HepG2 (cell line): ENCODE results near the gene SYTL2. TPM values are rescaled to one million over a fixed set of nuclear protein-coding genes. Genes with fewer than 3 reads are reported as not detected.

Source experiments
- ATAC-seq: fragments of 200-7000 bp; cut with Tn5 transposase; 3 replicates; pipeline ENCODE4 v1.9.1; 2020; ENCODE audit warnings: mild to moderate bottlenecking, moderate library complexity
- BruUV-seq: library from RNA; stranded (reverse); fragments of 400-500 nt; replicated peaks from 2 replicates; lab custom pipeline; 2021; lab: Mats Ljungman, UMichigan
- CTCF ChIA-PET: fragments of 300-600 bp; formaldehyde crosslinking; extraction: SDS; loops from one replicate; lab custom pipeline; 2021; ENCODE audit warnings: low total read pairs, inconsistent platforms, low intra/inter-chr PET ratio; lab: Yijun Ruan, JAX
- POLR2A ChIA-PET: fragments of 350-600 bp; sonication (Branson Sonifier 250); formaldehyde crosslinking; loops from one replicate; lab custom pipeline; 2020; ENCODE audit warnings: antibody characterized with exemption, inconsistent platforms; lab: Yijun Ruan, JAX
- DNase-seq: peaks from one replicate; pipeline ENCODE4 v3.0.0-alpha.2; 2015; ENCODE audit warnings: low spot score
- FAIRE-seq: peaks from 3 replicates; lab custom pipeline; 2011; peaks lifted over from hg19 to GRCh38; lab: Jason Lieb, UNC
- H2AFZ ChIP-seq: one replicate; pipeline ENCODE4 v1.6.1; 2011; ENCODE audit warnings: low read length, inconsistent platforms
- H3K27ac ChIP-seq: fragments of 300-600 bp; 3 replicates; pipeline ENCODE4 v1.8.0; 2011; ENCODE audit warnings: mixed run types, mild to moderate bottlenecking, mixed read lengths, low read length, inconsistent platforms; ENCODE audit not compliant: insufficient read depth; ENCODE audit errors: extremely low read length
- H3K27me3 ChIP-seq, 2 experiments: fragments of 200-600 bp in 1 of 2; 2 replicates in 1 of 2; 3 replicates in 1 of 2; pipeline versions ENCODE4 v1.6.0 to v1.8.0; 2011; ENCODE audit warnings: low read length in 2 of 2, mild to moderate bottlenecking in 2 of 2, moderate library complexity in 2 of 2, inconsistent platforms in 1 of 2; ENCODE audit not compliant: insufficient read depth in 2 of 2, control insufficient read depth in 1 of 2
- H3K36me3 ChIP-seq, 2 experiments: fragments of 200-600 bp in 1 of 2; replicated peaks in 1 of 2; 2 replicates in 1 of 2; 3 replicates in 1 of 2; pipeline versions ENCODE4 v1.5.1 to v1.8.0; 2011; ENCODE audit warnings: low read length in 2 of 2, inconsistent platforms in 1 of 2; ENCODE audit not compliant: insufficient read depth in 2 of 2, control insufficient read depth in 1 of 2
- H3K4me1 ChIP-seq: 2 replicates; pipeline ENCODE4 v1.5.1; 2012; ENCODE audit warnings: low read length, inconsistent platforms; ENCODE audit not compliant: insufficient read depth
- H3K4me2 ChIP-seq: 2 replicates; pipeline ENCODE4 v1.6.0; 2011; ENCODE audit warnings: low read depth, low read length, inconsistent platforms
- H3K4me3 ChIP-seq, 3 experiments: fragments of 200-600 bp in 1 of 3; sonication (generic), shearing (Covaris generic) in 1 of 3; replicated peaks in 1 of 3; 2 replicates each; pipeline ENCODE4 v1.5.1; 2011 to 2016; ENCODE audit warnings: low read length in 3 of 3, inconsistent platforms in 2 of 3, low read depth in 2 of 3, mild to moderate bottlenecking in 2 of 3, control low read depth in 1 of 3, mixed read lengths in 1 of 3; ENCODE audit not compliant: insufficient read depth in 1 of 3
- H3K79me2 ChIP-seq: one replicate; pipeline ENCODE4 v1.6.1; 2011; ENCODE audit warnings: low read length, inconsistent platforms; ENCODE audit not compliant: insufficient read depth
- H3K9ac ChIP-seq: 2 replicates; pipeline ENCODE4 v1.6.0; 2011; ENCODE audit warnings: mild to moderate bottlenecking, low read depth, low read length, inconsistent platforms; ENCODE audit not compliant: insufficient read depth
- H3K9me3 ChIP-seq: 2 replicates; pipeline ENCODE4 v1.5.1; 2012; ENCODE audit warnings: mild to moderate bottlenecking, low read length
- H4K20me1 ChIP-seq: 2 replicates; pipeline ENCODE4 v1.6.0; 2011; ENCODE audit warnings: inconsistent platforms, mild to moderate bottlenecking, low read length, moderate library complexity; ENCODE audit not compliant: insufficient read depth
- BCLAF1 ChIP-seq: fragments of 450-650 bp; IDR thresholded peaks from 2 replicates; pipeline ENCODE4 v1.6.1; 2017; ENCODE audit warnings: mild to moderate bottlenecking
- DR1 ChIP-seq: sonication (generic); formaldehyde crosslinking; IDR thresholded peaks from 2 replicates; pipeline ENCODE4 v1.8.0; 2021; ENCODE audit warnings: mild to moderate bottlenecking, missing genetic modification reagents, inconsistent platforms
- GATAD1 ChIP-seq: IDR thresholded peaks from 2 replicates; pipeline ENCODE4 v1.6.1; 2016; ENCODE audit warnings: missing genetic modification reagents, missing compliant biosample characterization
- GATAD2A ChIP-seq: IDR thresholded peaks from 2 replicates; pipeline ENCODE4 v1.6.1; 2016
- GZF1 ChIP-seq: sonication (generic); formaldehyde crosslinking; IDR thresholded peaks from 2 replicates; pipeline ENCODE4 v1.5.1; 2020; ENCODE audit warnings: mild to moderate bottlenecking, missing genetic modification reagents
- IKZF1 ChIP-seq: fragments of 450-650 bp; IDR thresholded peaks from 2 replicates; pipeline ENCODE4 v1.7.1; 2016
- KLF15 ChIP-seq: sonication (generic); formaldehyde crosslinking; IDR thresholded peaks from 2 replicates; pipeline ENCODE4 v1.8.1; 2023; ENCODE audit warnings: borderline replicate concordance, mild to moderate bottlenecking, inconsistent platforms, missing genetic modification reagents, mixed read lengths
- ZBTB42 ChIP-seq: sonication (generic); formaldehyde crosslinking; IDR thresholded peaks from 2 replicates; pipeline ENCODE4 v1.5.0; 2020; ENCODE audit warnings: mild to moderate bottlenecking, missing genetic modification reagents
- ZNF160 ChIP-seq: sonication (generic); formaldehyde crosslinking; IDR thresholded peaks from 2 replicates; pipeline ENCODE4 v1.8.0; 2022; ENCODE audit warnings: mild to moderate bottlenecking, inconsistent platforms, missing genetic modification reagents
- ZNF33A ChIP-seq: sonication (generic); formaldehyde crosslinking; IDR thresholded peaks from 2 replicates; pipeline ENCODE4 v1.5.1; 2020; ENCODE audit warnings: missing genetic modification reagents, mild to moderate bottlenecking, moderate library complexity, borderline replicate concordance
- ZNF512 ChIP-seq: sonication (generic); formaldehyde crosslinking; IDR thresholded peaks from 2 replicates; pipeline ENCODE4 v1.4.0; 2020; ENCODE audit warnings: mild to moderate bottlenecking, missing genetic modification reagents
- ZNF772 ChIP-seq: sonication (generic); formaldehyde crosslinking; IDR thresholded peaks from 2 replicates; pipeline ENCODE4 v1.5.0; 2020; ENCODE audit warnings: mild to moderate bottlenecking, missing genetic modification reagents
- WGBS: methylation state at CpG from one replicate; pipeline ENCODE4 v1.1.6; 2017; ENCODE audit warnings: low lambda C conversion rate; 5-methylcytosine and 5-hydroxymethylcytosine counted together
- in situ Hi-C: cut with HindIII; loops from 2 replicates; pipeline ENCODE4 v1.10.0; 2017; ENCODE audit warnings: low pct_unique_long_range_greater_than_20kb; ENCODE audit not compliant: extremely low pct_ligation_motif_present
- intact Hi-C: fragments of 100-400 bp; cut with micrococcal nuclease; formaldehyde crosslinking; loops from one replicate; pipeline ENCODE4 v1.10.0; 2022; ENCODE audit not compliant: unreplicated experiment
- polyA plus RNA-seq, 8 experiments: library from polyadenylated mRNA; depleted of rRNA in 3 of 8; stranded (reverse) in 7 of 8; unstranded in 1 of 8; fragments of >200 nt; fragmentation: Illumina TruSeq in 4 of 8; extraction: Trizol in 4 of 8; gene quantifications; 2 replicates each; pipeline versions ENCODE4 v1.2.1 to v1.2.3, GENCODE V29; 2011 to 2016; ENCODE audit warnings: low read depth in 4 of 8, missing spikeins in 1 of 8, mixed read lengths in 1 of 8; ENCODE audit not compliant: insufficient read depth in 1 of 8
- total RNA-seq, 5 experiments: library from RNA; depleted of rRNA; stranded (reverse); fragments of >200 nt; fragmentation: Illumina TruSeq; extraction: Trizol; gene quantifications; 2 replicates each; pipeline ENCODE4 v1.2.3, GENCODE V29; 2016; ENCODE audit warnings: low read depth in 1 of 5

The SYTL2 gene
- total and polyA plus RNA-seq, 2 of the 13 experiments (the other 11 are each of a cell fraction or from before 2014, with no cell fraction given): 0.77 to 0.90 TPM

- no TSS peak for BruUV-seq
- Histone ChIP-seq H3K27ac (no peak overlapping the region), H3K4me2 (no peak overlapping the region), H3K36me3 (no peaks in the 10 kb centered on the region), H3K9me3 (no peaks in the 10 kb centered on the region), H3K4me3 (no peak overlapping the region), H3K79me2 (no peaks in the 10 kb centered on the region), H3K9ac (no peak overlapping the region), H4K20me1 (no peaks in the 10 kb centered on the region), H3K4me1 (peaks cover 6% of the 10 kb centered on the region), H2AFZ (no peak overlapping the region), H3K27me3 (peaks cover 0 to 17% of the 10 kb centered on the region in 2 experiments; a peak in 2 of 5 replicates)
- ChIA-PET POLR2A (no interaction called here), CTCF (no interaction called here)
- TF ChIP-seq IKZF1: no peak
- TF ChIP-seq ZBTB42 (CRISPR knock-in tag): no peak
- TF ChIP-seq DR1 (CRISPR knock-in tag): no peak
- no peak for TF ChIP-seq BCLAF1
- TF ChIP-seq GATAD1: no peak
- TF ChIP-seq ZNF772 (CRISPR knock-in tag): no peak
- TF ChIP-seq GZF1 (CRISPR knock-in tag): no peak
- no peak for TF ChIP-seq ZNF33A (CRISPR knock-in tag)
- TF ChIP-seq ZNF512 (CRISPR knock-in tag): no peak
- no peak for TF ChIP-seq KLF15 (CRISPR knock-in tag)
- no peak for TF ChIP-seq GATAD2A (CRISPR knock-in tag)
- TF ChIP-seq ZNF160 (CRISPR knock-in tag): no peak
- no CpG with 5 or more reads among the region's 1 CpG for WGBS
- FAIRE-seq (no peak), DNase-seq (no peak), ATAC-seq (no peak)
- in situ Hi-C loops (no loop called here), intact Hi-C loops (no loop called here)
Observed at GRCh38 chr11:85805387-85805786, 5.6 kb downstream of the SYTL2 start.
